HPDE6-E6E7 (cell line): ENCODE data around the gene XIAP.

Source experiments
- DNase-seq: peaks from one replicate; pipeline ENCODE4 v3.0.0; 2011; ENCODE audit warnings: missing footprints; ENCODE audit errors: extremely low spot score

Gene XIAP

GRCh38 chrX:123960956-123961267, 101.1 kb downstream of the XIAP start:
- no peak for DNase-seq

GRCh38 chrX:123961268-123962005, 101.6 kb downstream of the XIAP start, which contains the start of gene STAG2:
Gene STAG2 (plus strand): TSS chrX:123961706. CDS start chrX:124022628, 60,922 bp downstream.
- peak; percentile 6 for DNase-seq

GRCh38 chrX:123962006-123962467, 102.2 kb downstream of the XIAP start:
- no peak for DNase-seq

GRCh38 chrX:123962794-123963373, 103.0 kb downstream of the XIAP start:
- DNase-seq, result peak; percentile 67
